AG10803 (cell line): ENCODE measurements around the gene QRICH1.

Experiments
- DNase-seq: peaks from one replicate; pipeline ENCODE4 v3.0.0; 2010; ENCODE audit warnings: low read depth
- H3K4me3 ChIP-seq: 2 replicates; pipeline ENCODE4 v1.5.1; 2011; ENCODE audit warnings: mild to moderate bottlenecking, low read length, control low read depth
- CTCF ChIP-seq: conservative IDR thresholded peaks from 2 replicates; pipeline ENCODE4 v1.5.1; 2011; ENCODE audit warnings: mild to moderate bottlenecking, low read length, control low read depth, inconsistent platforms

Gene QRICH1

GRCh38 chr3:49122886-49123545, 29.1 kb upstream of the QRICH1 start:
- no peak overlapping the region for H3K4me3 ChIP-seq
- DNase-seq = no peak
- no peak for TF ChIP-seq CTCF

- TF ChIP-seq CTCF = no peak
- no peak overlapping the region for H3K4me3 ChIP-seq
- no peak for DNase-seq
These were observed 28.6 kb upstream of the QRICH1 start for GRCh38 chr3:49122451-49122850.

- H3K4me3 ChIP-seq = no peak overlapping the region
- DNase-seq = no peak
- TF ChIP-seq CTCF = no peak
These were observed 28.2 kb upstream of the QRICH1 start for GRCh38 chr3:49122022-49122421.

GRCh38 chr3:49121132-49121736, 27.4 kb upstream of the QRICH1 start:
- no peak for DNase-seq
- TF ChIP-seq CTCF = no peak
- peak overlapping the region; percentile 95 for H3K4me3 ChIP-seq

GRCh38 chr3:49120438-49121131, 26.7 kb upstream of the QRICH1 start, which contains the start of gene USP19:
TSS of gene USP19 (minus strand) at chr3:49120823. CDS start at chr3:49119145, 1,678 bp downstream.
- peak; percentile 92 for DNase-seq
- peak within 1 kb of the TSS; percentile 95 for H3K4me3 ChIP-seq
- TF ChIP-seq CTCF = no peak

- TF ChIP-seq CTCF = no peak
- peak overlapping the region; percentile 95 for H3K4me3 ChIP-seq
- DNase-seq = no peak
These were observed 26.2 kb upstream of the QRICH1 start for GRCh38 chr3:49120096-49120437.

GRCh38 chr3:49119439-49119838, 25.6 kb upstream of the QRICH1 start:
- no peak for TF ChIP-seq CTCF
- peak overlapping the region; percentile 95 for H3K4me3 ChIP-seq
- no peak for DNase-seq
